ENCODE results near the gene SMIM23.
A peak's percentile ranks its signal among the peaks of the same experiment; 100 is the strongest.
"Not testable (repeated sequence)": the region's sequence is repeated elsewhere in the genome, so short reads cannot be mapped to it uniquely, and the experiment has no call there.

The SMIM23 gene

DNA sequence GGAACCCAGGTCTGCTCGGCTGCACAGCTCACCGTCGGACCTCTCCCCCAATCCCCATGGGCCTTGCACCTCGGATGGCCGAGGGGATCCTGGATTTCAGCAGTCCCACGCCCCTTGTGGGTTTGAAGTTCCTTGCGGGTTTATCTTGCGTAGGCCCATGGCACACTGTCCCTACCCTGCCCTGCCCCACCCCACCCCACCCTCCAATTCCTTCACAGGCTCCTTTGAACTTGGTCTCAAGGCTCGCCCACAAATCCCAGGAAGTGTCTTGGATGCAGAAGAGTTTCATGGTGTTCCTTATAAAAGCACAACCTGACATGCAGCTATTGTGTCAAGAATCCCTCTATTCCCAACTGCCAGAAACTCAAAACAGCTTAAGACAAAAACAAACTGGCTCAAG, 11.2 kb upstream of the SMIM23 start:
- no peak for DNase-seq

DNA sequence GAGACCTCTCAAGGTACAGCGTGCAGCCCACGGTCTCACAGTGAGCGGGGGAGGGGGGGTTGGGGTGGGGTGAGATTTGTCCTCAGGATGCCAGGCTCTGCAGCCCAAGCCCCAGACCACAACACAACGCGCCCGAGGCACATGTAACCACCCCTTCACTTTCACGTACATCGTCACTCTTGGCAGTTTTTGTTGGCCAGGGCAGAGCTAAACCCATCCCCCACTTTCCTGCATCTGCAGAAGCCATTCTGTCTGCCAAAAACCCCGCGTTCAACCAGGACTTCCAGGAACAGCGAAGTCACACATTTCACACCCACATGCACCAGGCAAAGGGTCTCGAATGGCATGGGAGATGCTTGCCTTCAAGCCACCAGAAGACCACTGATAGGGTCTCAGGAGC, 9.4 kb upstream of the SMIM23 start:
- DNase-seq, result no peak

DNA sequence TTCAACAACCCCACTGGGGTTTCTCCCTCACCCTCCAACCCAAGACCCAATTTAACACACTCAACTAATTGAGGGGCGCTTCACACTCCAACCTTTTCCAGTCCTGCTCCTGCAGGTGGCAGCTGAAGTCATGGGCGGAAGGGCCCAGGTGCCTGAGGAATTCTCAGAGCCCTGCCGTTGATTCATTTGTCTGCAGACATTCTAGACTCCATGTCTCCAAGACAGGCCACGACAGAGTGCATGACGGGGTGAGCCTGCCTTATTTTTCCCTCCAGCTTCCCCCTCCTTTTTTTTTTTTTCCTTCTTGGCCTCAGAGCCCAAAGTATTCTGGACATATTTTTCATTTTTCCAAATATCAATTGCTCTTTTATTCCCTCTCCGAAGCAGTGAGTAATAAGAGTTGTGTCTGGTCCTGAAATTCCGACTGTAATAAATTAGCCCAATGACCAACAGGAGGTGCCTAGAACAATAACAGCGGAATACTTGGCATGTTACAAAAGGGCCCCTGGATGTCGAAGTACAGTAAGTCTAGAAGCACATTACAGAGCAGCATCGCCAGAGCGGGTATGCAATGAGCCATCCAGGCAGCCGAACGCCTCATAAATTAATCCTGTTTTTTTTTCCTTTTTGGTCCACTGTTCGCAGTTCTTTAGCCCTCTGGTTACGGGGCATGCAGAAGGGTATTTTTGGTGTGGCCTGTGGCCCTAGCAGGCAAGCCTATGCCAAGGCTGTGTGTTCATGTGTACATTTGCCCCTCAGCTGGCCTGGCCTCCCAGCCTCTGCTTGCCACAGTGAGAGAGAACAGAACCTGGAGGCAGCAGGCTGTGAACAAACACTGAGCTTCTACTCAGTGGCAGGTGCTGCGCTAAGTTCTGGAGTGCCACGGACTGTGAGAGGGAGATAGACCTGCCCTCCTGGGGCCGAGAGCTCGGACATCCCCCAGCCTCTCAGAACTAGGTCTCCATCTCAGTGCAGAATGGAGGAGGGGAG, 8.6 kb upstream of the SMIM23 start:
- no peak for DNase-seq

DNA sequence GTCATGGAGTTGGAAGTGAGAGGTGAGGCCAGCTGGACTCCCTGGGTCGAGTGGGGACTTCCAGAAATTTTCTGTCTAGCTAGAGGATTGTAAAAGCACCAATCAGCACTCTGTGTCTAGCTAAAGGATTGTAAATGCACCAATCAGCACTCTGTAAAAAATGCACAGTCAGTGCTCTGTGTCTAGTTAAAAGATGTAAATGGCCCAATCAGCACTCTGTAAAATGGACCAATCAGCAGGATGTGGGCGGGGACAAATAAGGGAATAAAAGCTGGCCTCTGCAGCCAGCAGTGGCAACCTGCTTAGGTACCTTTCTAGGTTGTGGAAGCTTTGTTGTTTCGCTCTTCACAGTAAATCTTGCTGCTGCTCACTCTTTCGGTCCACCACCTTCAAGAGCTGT, 3.9 kb upstream of the SMIM23 start:
- not testable (repeated sequence) for DNase-seq

DNA sequence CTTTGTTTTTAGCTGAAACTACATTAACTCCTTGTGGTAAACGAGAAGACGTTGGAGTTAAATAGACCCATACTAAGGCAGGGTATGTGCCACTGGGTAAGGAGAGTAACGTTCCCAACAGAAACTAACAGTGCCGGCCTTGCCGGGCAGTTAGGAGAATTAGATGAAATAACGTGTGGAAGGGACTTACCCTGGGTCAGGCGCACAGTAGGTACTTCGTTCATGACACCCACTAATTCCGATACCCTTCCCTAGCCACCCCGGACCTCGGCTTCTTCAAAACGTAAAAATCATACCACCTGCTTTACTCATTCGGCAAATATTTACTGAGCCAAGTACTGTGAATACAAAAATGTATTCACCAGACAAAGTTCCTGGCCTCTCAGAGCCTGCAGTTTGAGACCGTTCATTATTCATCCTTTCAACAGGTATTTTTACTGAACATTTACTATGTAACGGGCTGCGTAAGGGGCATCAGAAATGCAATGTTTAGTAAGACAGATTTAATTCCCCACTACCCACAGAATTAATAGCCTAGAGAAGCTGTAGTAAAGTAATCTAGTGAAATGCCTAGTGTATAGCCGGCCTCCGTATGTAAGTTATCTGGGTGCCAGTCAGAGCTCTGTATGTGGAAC, 3.2 kb upstream of the SMIM23 start:
- no peak for DNase-seq

DNA sequence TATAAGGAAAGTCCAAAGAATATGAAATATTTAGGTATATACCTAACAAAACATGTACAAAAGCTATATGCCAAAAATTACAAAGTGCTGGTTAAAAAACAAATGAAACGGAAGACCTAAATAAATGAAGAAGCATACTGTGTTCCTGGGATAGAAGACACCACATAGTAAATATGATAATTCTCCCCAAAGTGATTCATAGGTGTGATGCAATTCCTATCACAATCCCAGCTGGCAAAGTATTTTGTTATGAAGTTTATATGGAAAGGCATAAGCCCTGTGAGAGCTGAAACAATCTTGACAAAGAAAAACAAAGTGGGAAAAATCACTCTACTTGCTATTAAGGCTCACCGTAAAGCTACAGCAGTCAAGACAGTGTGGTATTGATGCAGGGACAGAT, 2.6 kb upstream of the SMIM23 start:
- no peak for DNase-seq

DNA sequence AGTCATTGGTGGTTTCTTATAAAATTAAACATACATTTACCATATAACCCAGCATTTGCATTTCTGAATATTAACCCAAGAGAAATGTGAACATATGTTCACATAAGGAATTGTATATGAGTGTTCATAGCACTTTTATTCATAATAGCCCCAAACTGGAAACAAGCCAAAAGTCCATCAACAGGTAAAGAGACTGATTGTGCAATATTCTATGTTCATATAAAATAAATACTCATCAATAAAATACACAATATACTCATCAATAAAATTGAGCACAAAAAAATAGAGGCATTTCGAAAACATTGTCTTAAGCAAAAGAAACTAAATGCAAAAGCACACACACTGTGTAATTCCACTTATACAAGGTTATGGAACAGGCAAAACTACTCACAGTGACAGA, 3.7 kb downstream of the SMIM23 start:
- no peak for DNase-seq

DNA sequence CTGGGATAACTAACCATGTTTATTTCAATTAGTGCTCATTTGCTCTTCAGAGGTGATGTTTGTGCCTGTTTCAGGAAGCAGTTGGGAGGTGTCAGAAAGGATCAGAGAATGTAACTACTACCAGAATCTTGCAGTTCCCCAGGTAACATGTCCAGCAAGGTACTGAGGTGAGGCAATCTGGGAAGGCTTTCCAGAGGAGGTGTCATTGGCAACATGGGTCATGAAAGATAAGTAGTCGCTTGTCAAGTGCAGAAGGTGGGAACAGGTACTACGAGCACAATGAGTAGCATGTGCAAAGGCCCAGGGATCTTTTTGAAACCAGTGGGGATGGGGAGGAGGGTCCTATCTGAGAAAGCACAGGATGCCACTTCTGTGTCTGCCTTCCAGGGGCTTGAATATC, 4.8 kb downstream of the SMIM23 start:
- no peak for DNase-seq

DNA sequence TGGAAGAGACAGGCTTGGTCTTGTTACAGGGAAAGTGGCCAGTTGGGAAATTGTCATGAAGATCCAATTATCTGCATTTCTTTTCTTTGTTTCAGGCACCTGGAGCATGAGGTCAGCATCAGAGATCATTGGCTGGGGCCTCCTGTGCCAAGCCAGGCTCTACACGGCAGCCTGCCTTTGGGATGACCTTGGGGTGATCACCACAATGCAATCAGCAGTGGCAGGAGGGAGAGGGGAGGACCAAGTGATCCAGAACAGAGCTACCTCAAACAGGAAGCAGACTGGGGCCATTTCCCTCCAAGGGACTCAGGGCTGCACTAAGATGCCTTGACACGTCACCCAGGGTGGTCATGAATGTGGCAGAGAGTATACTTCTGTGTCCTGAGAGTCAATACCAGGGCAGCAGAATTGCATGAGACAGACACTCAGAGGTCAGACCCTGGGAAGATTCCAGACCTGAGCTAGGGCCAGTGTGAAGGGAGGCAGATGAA, 8.9 kb downstream of the SMIM23 start:
- no peak for DNase-seq

DNA sequence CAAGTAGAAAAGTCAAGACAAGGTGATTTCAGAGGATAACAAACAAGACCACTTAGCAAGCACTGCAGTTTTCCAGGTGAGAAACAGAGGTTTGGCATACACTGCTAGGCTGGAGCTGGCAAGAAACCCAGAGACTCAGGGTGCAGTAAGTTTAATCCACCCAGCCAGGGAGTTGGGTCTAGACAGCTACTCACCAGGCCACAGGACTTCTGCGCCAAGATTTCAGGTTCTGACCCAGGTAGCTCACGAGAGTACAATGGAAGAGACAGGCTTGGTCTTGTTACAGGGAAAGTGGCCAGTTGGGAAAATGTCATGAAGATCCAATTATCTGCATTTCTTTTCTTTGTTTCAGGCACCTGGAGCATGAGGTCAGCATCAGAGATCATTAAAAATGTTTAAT, 9.8 kb downstream of the SMIM23 start:
- no peak for DNase-seq

DNA sequence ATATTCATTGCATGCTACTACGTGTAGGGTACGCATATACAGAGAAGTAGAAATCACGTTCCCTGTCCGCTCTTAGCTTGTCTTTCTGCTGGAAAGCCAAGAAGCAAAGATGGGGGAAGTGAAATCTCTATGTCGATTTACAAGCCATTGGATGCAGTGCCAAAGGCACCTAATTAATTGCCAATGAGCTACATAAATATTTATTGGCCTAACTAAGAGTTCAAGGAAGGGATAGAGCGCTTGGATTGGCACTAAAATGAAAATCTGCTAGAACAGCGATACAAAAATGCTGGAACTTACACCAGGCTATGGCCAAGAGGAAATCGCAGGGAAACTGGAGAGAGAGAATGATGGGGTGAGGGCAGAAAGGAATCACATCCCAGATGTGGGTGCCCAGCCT, 10.8 kb downstream of the SMIM23 start:
- DNase-seq, result no peak

DNA sequence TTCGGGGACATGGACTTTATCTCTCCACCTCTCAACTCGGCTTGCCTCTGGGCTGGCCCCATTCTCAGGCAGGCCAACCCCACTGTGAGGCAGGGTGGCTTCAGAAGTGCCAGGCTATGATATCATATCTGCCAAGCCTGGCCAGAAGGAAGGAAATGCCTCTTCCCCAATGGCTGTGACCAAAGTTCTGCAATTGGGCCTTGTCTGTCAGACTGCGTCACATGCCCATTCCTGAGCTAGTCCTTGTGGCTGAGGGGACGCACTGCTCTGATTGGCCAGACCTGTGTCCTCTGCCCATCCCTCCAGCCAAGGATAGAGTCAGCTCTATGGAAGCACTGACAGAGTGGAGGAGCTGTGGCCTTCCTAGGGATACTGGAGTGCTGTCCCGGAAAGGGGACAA, 11.9 kb downstream of the SMIM23 start:
- DNase-seq, result no peak

DNA sequence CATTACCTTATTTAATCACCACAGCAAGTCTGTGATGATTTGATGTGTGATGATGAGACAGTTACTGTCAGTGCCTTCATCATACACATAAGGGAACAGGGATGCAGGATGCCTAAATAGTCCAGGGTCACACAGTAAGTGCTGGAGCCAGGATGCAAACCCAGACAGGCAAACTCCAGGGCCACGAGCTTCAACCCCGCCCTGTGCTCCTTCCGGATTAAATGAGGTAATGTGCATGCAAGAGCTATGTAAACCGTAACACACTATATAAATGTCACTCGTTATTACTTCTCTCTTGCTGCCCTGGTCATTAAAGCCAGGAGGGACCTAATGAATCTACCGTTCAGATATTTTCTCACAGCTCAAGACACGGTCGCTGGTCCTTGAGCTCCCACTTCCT, 12.8 kb downstream of the SMIM23 start:
- no peak for DNase-seq

DNA sequence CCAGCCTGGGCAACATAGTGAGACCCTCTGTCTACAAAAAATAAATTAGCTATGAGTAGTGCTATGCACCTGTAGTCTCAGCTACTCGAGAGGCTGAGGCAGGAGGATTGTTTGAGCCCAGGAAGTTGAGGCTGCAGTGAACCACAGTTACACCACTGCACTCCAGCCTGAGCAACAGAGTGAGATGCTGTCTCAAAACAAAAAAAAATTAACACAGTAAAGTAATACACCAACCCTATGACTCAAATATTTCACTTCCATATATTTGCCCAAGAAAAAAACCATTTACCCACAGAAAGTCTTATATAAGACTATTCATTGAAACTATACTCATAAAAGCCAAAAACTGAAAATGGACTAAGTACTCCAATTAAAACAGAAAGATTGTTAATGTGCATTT, 16.2 kb downstream of the SMIM23 start:
- DNase-seq, result no peak

DNA sequence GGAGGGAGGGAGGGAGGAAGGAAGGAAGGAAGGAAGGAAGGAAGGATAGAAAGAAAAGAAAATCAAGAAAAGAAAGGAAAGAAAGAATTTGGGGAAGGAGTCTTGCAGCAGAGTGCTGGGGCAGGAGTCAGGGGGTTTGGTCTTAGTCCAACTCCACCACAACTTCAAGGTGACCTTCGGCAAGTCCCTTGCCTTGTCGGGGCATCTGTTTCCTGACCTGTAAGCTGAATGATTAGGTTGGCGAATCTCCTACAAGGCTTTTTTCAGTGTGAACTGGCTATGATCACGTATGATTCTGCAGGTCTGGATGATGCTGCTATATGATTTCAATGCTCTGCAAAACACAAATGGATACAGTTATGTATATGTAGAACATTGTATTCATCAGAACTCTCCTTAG, 20.1 kb downstream of the SMIM23 start:
- no peak for DNase-seq

DNA sequence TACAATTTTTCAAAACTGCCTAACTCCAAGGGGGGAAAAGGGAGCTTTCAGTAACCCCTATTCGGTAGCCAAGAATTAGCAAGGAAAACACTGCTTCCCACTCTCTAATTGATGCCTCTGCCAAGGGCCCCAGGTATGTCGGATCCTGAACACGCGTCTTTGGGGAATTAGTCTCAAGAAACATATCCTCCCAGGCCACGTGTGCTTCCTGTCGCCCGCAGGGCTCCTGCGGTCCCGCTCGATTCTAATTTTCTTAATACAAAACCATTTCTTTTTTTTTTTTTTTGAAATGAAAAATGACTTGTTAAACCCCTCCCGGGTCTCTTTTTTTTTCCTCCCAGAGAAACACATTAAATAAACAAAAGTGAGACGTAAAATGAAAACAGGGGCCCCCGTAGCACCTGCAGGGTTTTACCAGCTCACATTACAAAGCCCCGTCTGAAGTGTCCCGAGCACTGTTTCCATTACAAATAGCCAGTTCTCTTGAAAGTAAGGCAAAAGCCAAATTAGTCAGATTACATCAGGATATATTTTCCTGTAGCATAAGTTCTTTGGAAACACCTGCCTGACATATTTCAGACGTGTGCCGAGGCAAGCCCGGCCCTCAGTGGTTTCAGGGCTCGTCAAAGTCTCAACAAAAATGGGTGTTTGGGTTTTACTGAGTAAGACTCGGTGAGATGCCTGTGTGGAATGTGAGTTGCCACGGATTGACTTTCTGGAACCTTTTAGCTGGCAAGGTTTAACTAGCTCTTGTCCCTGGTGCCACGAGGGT, 21.5 kb downstream of the SMIM23 start:
- peak; percentile 7 for DNase-seq

DNA sequence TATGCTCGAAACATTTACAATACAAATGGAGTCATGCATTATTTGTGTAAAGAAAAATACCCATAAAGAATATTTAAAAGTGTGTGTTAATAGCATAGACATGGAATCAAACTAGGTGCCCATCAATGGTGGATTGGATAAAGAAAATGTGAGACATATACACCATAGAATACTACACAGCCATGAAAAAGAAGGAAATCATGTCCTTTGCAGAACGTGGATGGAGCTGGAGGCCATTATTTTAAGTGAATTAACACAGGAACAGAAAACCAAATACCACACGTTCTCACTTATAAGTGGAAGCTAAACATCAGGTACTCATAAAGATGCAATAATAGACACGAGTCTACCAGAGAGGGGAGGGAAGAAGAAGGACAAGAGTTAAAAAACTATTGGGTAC, 22.8 kb downstream of the SMIM23 start:
- no peak for DNase-seq

DNA sequence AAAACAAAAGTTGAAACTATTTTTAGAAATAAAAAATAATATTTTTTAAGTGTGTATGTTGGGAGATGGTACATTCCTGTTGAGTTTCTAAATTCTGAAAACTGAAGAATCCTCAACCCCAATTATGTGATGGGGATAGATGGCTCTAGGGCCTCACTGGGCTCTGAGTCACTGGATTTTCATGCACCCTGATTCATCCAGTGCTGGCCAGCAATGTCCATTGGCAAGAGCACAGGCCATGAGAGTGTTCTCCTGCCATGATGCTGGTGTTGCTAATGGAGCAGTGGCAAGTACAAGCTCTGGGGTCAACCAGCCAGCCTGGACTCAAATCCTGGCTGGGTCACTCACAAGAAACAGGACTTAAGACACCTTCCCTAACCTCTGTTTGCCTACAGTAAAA, 23.3 kb downstream of the SMIM23 start:
- no peak for DNase-seq

DNA sequence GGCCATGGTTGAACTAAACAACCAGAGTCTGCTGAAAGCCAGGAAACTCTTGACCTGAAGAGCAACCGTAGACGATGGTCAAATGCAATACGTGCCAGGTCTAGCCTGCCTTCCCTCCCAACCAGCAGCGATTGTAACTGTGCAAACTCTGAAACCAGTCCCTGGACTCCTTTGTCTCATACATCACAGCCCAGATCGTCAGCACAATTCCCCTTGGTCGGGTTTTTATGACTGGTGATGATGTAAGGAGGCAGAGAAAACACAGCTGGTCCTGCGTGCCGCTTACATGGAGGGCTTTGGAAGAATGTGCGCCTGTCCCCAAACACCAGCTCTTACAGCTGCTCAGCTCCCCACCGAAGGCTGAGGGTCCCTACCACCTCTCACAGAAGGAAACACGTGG, 24.6 kb downstream of the SMIM23 start:
- DNase-seq, result no peak

DNA sequence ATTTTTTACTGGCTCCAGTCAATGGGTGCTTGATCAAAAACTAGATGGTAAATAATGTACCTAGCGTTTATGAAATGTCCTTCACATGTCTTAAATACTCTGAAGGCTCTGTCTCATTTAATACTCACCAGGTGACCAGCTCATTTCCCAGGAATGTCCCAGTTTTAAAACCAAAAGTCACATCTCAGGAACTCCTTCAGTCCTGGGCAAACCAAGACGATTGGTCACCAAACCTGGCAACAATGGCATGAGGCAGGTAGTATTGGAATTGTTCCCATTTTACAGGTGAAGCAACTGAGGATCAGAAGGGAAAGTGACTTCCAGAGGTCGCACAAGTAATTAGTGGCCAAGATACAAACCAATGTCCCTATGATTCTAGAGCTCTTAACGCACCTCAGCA, 27.7 kb downstream of the SMIM23 start:
- no peak for DNase-seq

DNA sequence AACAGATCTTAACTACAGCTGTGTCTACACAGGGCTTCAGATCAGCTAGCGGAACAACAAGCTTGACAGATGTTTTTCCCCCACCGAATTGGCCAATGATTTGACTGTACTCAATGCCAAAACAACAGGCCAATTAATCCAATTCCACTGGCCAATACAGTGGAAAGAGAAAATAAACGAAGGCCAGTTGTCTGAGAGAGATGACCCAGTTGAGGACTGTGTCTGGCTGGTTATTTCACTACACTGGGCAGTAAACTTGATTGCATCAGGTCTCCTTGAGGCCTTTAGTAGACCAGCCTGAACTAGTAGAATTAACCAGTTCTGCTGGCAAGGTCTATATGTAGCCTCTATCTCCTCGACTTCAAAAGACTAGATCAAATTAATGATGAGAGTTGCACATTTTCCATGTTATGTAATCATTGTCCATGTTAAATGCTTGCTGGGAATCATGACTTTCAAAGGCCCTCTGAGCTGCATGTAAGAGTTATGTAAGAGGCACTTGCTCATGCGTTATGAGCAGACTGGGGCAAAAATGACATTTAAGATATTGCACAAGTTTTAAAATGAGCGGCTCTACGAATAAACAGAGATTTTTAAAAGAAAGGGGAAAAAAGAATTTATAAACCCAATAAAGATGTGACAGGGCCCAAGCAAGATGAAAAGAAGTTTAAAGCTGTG, 28.3 kb downstream of the SMIM23 start:
- DNase-seq, result no peak

DNA sequence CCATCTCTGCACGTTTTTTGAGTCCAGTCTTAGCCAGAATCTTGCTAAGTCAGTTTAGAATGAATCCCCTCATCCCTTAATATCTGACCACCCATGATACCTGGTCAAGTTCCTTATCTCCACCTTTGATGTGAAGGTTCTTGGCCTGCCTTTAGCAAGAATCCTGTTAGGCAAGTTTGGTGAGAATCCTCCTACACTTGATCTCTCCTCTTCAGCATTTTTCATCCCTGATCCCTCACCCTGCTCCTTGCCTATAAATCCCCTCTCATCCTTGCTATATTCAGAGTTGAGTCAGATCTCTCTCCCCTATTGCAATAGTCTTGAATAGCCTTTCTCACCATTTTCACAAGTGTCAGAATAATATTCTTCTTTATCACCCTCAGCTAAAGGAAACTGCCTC, 31.0 kb downstream of the SMIM23 start:
- DNase-seq, result no peak

DNA sequence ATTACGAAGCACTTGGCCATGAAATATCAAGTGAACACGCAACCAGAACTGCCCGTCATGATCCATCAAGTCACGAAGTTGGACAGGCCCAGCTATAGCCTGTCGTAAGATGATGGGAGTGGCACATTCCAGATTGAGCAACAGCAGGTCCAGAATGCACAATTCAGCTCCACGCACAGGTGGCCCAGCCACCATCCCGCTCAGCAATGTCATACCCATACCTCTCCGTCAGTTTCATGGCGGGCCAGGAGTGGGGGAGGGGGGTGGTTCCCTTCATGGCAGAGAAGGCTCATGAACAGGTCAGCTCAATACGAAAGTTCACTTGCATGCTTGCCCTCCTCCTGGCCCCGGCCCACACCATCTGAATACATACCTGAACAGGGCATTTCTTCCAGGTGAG, 34.9 kb downstream of the SMIM23 start:
- DNase-seq, result no peak
